Femur (tissue), 1 donor: ENCODE measurements around the gene ACCSL.

Source experiments
- DNase-seq: peaks from one replicate; pipeline ENCODE4 v3.0.0-alpha.2; 2017

ACCSL gene

DNA sequence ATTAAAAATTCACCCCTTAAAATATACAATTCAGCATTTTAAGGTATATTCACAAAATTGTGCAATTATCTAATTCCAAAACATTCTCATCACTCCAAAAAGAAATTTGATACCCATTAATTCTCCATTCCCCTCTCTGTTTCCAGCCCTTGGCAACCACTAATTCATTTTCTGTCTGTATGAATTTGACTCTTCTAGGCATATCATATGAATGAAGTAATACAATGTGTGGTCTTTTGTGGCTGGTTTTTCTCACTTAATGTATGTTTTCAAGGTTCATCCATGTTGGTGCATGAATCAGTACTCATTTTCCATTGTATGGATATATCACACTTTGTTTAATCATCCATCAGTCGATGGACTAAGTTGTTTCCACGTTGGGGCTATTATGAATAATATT, 29.0 kb upstream of the ACCSL start:
- DNase-seq = no peak

DNA sequence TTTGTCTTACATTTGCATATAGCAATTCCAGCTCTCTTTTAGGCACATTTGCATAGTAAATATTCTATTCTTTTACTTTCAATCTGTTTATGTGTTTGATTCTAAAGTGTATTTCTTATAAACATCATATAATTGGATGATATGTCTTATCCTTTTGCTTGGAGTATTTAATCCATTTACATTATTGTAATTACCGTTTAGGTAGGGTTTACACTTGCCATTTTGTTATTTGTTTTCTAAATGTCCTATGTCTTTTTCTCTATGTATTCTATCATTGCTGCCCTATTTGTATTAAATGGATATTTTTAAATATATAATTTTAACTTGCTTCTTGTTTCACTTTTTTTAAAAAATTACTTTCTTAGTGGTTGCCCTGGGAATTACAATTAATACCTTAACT, 22.8 kb upstream of the ACCSL start:
- DNase-seq = no peak

DNA sequence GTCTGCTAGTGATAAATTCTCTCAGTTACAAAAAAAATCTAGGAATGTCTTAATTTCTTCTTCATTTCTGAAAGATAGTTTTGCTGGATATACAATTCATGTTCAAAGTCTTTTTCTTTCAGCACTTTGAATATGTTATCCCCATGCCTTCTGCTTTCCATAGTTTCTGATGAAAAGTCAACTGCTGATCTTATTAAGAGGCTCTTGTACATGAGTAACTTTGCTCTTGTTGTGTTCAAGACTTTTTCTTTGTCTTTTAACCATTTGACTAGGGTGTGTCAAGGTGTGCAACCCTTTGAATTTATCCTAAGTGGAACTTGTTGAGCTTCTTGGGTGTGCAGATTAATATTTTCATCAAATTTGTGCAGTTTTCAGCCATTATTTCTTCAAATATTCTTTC, 22.1 kb upstream of the ACCSL start:
- no peak for DNase-seq

DNA sequence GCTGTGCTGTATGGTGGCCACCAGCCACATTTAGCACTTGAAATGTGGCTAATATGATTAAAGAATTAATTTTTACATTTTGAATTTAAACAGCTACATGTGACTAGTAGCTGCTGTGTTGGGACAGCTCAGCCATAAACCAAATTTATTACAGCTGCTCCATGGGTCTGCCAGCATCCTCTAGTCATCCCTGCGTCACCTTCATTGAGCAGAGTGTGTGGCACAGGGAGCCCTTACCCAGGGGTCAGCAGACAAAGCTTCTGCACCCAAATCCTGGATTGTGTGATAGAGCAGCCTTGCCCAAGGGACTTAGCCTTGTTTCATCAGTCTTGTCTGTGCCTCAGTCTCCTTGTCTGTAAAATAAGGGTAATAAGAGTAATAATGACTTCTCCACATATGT, 19.4 kb upstream of the ACCSL start:
- no peak for DNase-seq

DNA sequence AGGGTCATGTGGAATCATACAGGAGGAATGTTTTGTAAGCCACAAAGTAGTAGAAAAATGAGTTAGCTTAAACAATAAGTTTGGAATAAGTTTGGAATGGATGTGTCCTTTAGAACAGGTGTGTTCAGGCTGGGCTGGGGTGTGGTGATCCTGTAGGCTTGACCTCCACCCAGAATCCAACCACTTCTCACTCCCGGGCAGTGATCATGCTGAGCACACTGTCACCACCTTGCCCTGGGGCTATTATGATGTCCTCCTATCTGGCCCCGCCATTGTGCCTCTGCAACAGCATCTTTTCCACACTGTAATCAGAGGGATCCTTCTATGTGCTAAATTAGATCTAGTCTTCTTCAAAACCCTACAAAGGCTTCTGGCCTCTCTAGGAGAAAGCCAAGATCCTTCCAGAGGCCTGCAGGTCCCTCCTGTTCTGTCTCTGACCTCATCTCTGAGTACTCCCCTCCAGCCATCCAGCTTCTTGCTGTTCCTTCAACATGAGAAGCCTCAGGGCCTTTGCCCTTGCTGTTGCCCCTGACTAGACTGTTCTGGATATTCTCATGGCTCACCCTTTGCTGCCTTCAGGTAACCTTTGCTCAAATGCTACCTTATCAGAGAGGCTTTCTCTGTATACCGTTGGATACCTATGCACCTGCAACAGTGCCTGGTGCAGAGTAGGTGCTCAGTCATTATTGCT, 18.8 kb upstream of the ACCSL start:
- no peak for DNase-seq

DNA sequence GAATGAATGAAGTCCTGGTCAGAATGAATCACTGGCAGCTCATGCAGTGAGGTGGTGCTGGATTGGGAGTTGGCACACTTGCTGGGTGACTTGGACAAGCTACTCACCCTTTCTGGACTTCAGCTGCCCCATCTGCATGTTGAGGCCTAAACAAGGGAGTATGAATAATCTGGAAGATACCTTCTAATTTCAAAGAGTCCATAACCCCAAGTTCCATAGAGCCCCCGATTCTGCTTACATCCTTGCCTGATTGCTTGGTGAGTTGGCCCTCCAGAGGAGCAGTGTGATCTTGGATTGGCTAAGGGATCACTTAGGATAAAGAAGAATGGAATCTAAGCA, 18.3 kb upstream of the ACCSL start:
- no peak for DNase-seq

DNA sequence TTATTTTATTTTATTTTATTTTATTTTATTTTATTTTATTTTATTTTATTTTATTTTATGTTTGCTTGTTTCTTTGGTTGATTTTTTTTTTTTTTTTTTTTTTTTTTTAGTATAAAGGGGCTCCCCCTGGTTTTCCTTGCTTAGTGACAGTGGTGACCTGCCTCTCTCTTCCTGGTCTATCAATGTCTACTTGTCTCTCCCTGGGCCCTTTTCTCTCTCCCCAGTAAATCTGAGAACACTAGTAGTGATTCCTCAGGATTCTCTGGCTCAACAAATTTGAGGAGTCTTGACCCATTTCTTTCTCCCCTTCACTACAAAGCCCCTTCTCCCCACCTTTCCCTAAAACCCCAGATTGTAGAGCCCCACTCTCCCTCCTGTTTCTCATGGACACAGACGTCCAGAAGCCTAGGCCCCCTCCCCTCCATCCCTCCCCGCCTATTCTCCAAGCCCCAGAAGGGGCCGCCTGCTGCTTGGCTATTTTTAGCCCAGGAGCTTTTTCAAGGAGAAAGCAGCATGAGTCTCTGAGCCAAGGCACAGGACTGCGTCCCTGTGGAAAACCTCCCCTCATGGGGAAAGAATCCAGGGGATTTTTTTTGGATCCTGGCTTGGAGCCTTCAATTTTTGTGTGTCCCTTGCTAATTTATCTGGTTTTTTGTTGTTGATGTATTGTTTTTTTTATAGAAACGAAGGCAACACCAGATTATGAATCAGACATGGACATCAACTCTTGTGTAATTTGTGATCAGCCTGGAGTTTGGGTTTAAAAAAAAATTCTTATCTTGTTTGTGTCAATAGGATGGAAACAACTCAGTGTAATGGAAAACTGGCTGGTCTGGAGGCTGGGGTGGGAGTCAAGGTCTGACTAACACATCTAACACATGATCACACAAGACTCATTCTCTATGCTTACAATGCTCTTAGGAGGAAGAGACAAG, 17.5 kb upstream of the ACCSL start:
- DNase-seq = peak; percentile 74

DNA sequence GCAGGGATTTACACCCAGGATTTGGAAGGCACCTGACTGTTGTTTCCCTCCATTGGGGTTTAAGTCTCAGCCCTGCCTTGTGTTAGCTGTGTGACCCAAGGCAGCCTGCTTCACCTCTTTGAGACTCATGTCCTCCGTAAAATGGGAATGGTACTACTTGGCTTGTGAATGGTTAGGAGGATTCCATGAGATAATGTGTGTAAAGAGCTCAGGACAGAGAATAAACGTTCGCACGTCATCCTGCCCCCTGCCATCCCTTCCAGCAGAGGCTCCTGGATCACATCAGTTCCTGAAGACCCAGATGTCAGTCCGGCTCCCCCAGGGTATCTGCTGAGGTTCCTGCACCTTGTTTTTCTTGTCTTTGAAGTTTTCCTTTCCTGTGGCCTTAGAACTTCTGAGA, 16.8 kb upstream of the ACCSL start:
- no peak for DNase-seq

DNA sequence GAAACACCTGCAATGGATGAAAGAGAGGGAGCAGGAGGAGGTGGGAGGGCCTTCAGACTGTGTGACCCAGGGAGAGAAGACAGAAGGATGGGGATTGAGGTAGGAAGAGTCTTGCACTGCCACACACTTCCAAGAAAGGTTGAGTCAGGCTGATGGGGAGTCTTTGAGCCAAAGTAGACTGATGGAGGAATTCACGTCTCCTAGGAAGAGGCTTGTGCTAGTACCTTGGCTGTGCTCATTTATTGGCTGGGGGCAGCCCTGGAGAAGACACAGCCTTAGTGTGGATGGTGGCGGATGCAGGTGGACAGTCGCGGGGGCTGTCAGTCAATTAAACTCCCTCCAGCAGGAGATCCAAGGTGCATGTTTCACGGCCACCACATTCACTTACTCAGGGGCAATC, 16.2 kb upstream of the ACCSL start:
- no peak for DNase-seq

DNA sequence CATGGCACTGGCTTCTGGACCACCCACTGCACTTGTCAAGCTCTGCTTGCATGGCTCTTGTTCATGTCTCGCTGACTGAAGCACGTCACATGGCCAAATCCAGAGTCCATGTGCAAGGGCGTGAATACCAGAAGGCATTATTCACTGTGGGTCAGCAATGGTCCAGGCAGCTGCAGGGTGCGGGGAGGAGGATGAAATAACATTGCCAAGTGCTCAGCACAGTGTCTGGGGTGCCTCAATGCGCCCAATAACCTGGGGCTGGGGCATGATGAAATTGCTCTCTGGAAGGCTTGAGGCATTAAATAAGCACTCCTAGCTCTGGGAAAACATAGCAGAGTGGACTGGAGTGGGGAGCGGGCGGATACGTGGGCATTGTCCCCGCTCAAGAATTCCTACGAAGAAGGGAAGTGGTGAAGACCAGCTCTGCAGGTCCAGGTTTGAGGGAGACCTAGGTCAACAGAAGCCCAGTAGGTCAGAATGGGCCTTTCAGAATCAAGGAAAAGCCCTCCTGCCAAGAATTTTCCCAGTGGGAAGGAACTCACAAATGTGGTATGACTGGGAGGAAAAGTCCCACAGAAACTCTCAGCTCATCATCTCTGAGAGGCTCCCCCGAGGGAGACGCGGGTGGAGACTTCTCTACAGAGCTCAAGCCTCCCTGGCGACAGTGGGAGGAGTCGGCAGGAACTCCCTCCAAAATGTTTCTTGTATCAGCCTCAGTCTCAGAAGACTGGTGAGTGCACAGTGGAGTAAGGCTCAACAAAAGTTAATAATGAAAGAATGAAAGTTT, 15.3 kb upstream of the ACCSL start:
- peak; percentile 40 for DNase-seq

DNA sequence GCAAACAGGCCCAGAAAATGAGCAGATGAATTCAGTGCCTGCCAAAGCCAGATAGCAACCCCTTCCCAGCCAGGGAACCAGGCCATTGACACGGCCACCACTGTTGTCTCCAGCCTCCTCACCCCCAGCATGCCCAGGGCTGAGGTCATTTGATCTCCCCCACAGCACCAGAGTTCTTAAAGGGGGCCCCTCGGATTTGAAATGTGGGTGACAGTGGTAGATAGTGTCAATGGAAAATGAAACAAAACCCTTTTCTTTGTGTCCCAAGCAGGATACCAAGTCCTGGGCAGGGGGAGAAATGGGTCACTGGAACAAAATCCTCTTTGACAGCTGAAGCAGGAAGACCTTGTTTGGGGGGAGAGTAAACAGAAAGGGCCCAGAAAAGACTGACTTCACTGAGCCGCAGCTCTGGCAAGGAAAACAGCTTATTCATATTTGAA, 14.3 kb upstream of the ACCSL start:
- DNase-seq = no peak

DNA sequence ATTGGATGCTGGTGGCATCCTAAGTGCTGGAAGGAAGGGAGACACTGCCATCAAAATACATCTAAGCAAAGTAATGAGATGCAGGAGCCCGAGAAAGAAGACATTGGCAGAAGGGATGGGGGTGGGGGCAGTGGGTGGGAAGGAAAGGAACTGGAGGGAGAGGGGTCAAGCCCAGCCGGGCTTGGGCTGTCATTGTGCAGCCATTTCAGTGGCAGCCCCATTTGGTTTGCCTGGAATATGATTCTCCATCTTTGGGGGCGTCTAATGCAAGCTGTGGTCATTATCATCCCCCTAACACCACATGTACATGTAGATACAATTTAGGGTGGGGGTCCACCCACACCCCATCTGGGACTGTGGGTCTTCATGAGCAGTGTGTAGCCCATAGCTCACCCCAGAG, 13.9 kb upstream of the ACCSL start:
- no peak for DNase-seq

DNA sequence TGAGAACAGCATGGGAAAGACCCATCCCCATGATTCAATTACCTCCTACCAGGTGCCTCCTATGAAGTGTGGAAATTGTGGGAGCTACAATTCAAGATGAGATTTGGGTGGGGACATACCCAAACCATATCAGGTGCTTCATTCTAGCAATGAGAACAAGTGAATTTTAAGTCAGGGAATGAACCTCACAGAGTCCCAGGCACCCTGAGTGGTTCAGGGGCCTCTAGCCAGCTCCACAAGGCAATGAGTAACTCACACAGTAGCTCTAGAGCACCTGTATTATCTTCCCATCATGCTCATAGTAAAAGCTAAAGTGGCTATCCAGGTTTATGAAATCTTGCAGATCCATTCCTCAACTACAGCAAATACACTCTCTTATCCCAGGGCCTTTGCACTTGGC, 13.1 kb upstream of the ACCSL start:
- DNase-seq = no peak

DNA sequence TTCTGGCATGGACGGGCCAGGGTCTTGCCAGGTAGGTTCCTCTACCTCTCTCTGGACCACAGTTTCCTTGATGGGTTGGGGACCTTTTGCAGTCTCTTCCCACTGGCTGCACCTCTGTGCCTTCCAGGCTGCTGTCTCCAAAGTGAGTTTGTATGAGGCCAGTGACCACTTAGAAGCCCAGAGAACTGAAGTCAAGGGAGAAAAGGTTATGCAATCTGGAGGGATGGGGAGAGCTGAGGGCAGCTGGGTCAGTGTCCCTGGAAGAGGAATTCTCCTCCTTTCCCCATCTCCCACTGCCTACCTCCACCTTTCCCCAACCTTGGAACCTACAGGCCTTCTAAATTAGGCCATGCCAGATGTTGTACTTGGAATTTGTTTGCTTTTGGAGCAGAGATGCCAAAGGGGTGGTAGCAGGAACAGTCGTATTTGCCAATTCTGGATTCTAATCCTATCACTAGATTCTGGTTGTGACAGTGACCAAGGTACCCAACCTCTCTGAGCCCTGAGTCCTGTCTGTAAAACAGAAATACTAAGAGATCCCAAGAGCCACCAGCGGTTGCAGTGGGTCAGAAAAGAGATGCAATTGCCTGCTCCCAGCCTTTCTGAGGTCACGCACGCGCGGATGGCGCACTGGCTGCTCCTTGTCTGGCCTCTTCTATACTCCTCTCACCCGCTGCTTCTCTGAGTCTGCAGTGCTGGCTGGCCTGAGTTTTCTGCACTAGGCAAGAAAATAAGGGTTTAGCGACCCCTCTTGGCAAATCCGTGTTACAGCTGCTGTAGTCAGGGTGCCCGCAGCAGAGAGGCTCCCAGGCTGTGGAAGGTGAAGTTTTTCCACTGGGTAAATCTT, 10.7 kb upstream of the ACCSL start:
- peak; percentile 90 for DNase-seq

DNA sequence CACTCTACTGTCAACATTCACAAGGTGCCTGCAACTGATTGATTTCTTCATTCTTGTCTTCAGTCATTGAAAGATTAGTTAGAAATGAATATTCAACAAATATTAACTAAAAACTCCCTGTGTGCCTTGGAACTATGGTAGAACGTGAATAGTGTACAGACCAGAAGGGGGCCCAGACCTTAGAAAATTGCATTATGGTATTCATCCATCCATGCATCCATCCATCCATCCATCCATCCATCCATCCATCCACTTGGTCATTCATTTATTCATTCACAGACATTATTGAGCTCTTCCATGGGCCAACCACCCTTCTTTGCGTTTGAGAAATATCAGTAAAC, 10.2 kb upstream of the ACCSL start:
- DNase-seq = no peak

DNA sequence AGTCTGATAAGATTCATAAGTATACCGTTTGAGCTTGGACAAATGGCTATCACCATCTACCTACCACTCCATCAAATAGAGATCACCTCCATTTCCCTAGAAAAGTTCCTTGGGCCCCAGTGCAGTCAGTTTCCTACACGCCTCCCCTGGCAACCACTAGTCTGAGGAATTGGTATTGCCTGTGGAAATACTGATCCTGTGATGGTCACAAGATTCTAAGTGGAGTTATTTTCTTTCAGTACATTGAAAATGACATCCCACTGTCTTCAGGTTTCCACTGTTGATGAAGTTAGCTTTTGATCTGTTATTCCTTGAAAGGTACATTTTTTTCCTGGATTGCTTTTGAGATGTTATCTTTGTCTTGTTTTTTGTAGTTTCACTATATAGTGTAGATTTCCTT, 4.6 kb upstream of the ACCSL start:
- DNase-seq = no peak

DNA sequence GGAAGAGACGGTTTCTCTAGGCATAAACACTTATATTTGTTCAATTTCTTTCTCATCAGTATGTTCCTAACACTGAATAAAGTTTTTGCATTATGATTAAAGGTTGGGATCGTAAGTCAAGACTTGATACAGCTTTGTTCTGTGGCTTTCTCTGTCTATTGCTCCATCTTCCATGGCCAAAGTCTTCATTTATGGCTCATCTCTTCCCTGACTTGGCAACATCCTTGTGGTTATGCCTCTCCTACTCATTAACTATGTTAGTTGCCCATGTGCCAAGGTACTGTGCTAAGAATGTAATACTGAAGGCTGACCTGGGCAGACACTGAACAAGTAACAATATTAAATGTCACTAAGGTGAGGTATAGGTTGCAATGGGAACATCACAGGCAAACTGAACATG, 1.6 kb upstream of the ACCSL start:
- no peak for DNase-seq

DNA sequence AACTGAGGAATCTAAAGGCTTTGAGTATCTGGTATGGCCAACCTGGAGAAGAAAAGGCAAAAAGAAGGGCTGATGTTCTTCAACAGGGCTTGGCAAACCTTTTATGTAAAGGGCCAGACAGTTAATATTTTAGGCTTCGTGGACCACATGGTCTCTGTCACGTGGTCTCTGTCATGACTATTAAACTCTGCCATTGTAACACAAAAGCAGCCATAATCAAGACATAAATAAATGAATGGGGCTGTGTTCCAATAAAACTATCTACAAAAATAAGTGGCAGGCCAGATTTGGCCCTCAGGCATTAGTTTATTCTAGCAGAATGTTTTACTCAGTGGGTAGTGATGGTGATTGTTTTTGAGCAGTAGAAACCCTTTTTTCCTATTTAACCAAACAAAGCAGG, 483 bp upstream of the ACCSL start:
- DNase-seq = no peak

DNA sequence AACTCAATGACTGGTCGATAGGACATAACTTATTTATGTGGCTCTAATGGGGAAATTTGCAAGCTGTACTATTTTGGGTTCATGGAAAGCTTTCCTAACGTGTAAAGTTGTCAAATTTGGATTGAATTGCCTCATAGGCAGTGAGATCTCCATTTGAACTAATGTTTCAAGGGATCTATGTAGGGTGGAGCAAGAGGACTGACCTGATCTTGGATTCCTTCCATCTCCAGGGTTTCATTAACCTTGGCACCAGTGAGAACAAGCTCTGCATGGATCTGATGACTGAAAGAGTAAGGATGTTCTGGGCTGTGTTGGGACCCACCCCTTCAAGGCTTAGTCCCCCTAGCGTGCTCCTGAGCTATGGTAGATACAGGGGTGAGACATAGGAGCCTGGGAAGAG, 2.1 kb downstream of the ACCSL start:
- no peak for DNase-seq

DNA sequence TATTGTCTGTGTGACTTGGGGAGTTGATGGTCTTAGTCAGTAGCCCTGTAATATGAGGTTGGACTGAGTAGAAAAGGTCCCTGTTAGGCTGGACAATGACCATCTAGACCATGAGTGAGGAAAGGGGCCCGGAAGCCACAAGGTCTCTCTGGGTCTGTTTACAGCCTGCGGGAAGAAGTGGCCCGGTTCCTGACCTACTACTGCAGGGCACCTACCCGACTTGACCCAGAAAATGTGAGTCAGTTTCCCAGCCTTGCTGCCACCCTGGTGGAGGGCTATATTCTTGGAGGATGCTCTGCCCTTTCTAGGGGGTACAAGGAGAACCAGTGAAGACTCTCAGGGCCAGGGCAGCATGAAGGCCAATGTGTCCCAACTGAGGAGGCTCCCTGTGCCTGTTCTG, 3.4 kb downstream of the ACCSL start:
- no peak for DNase-seq

DNA sequence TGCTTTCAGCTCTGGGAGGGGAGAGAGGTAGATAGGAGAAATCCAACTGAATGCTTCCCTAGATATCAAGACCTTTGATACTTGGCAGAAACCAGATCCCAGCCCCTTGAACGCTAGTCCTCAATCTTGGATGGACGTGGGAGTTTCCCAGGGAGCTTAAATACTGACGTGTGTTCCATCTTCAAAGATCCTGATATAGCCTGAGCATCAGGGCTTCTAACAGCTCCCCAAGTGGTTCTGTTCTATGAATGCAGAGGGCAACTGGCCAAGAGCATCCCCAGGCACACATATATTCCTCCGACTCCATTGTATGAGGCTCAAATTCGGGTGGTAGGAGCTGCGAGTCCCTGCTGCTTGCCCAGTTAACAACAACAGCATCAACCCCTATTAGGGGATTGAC, 9.6 kb downstream of the ACCSL start:
- no peak for DNase-seq

DNA sequence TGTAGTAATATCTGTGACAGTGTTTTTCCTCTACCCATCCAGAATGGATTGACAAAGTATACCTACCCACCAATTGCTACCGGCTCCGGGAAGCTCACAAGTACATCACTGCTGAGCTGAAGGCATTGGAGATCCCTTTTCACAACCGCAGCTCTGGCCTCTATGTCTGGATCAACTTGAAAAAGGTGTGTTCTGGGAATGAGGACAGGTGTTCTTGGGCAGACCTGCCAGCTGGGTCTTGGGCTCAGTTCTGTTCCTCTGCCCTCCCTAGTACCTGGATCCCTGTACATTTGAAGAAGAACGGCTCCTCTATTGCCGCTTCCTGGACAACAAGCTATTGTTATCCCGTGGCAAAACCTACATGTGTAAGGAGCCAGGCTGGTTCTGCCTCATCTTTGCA, 10.5 kb downstream of the ACCSL start:
- no peak for DNase-seq

DNA sequence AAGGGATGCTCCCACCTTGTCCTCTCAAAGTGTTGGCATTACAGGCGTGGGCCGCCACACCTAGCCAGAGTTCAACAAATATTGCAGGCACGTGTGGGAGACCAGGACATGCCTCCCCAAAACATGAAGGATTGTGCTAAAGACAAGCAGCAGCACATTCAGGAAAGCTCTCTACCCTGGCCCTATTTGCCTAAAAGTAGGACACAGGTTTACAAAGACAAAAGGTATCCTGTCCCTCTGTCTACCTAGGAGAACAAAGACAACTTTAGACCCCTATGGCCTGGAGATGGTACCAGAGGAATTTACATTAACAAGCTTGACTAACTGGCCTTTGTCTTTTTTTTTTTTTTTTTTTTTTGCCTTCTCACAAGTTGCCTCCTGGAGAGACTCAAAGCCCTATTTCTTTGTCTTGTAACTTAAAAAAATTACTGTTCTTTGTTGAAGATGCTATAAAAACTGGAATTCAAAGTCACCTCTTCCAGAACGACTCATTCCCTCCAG, 17.4 kb downstream of the ACCSL start:
- no peak for DNase-seq
